ENCODE measurements around the gene TMEM178B.

The TMEM178B gene

GRCh38 chr7:141220263-141220880 is 146.5 kb downstream of the TMEM178B start:
- Histone ChIP-seq H3K36me3 (ENCODE audit: insufficient read depth, insufficient read length, low read length) (no peaks in the 10 kb centered on the region), H3K4me3 (ENCODE audit: insufficient read length, low read depth) (no peak overlapping the region), H3K9ac (ENCODE audit: insufficient read length, low read depth) (no peak overlapping the region), H3K9me3 (ENCODE audit: insufficient read depth, low read length) (no peaks in the 10 kb centered on the region), H3K4me1 (ENCODE audit: insufficient read depth, insufficient read length) (peaks cover 4% of the 10 kb centered on the region), H3K27me3 (ENCODE audit: insufficient read depth, insufficient read length) (no peaks in the 10 kb centered on the region)
- TF ChIP-seq YY1 (IDR thresholded peaks at IDR 0.05; ENCODE audit: insufficient read depth, insufficient read length) (no peak), SUZ12 (IDR thresholded peaks at IDR 0.05; ENCODE audit: extremely low read depth, insufficient read depth, insufficient read length) (no peak), ZNF274 (IDR thresholded peaks at IDR 0.05; ENCODE audit: low read depth, low read length) (no peak)
- DNase-seq (ENCODE audit: low read depth, low spot score), result no peak

- Histone ChIP-seq H3K4me1 (ENCODE audit: insufficient read depth, insufficient read length) (peaks cover 4% of the 10 kb centered on the region), H3K36me3 (ENCODE audit: insufficient read depth, insufficient read length, low read length) (no peaks in the 10 kb centered on the region), H3K27me3 (ENCODE audit: insufficient read depth, insufficient read length) (no peaks in the 10 kb centered on the region), H3K9ac (ENCODE audit: insufficient read length, low read depth) (no peak overlapping the region), H3K9me3 (ENCODE audit: insufficient read depth, low read length) (no peaks in the 10 kb centered on the region), H3K4me3 (ENCODE audit: insufficient read length, low read depth) (no peak overlapping the region)
- TF ChIP-seq ZNF274 (IDR thresholded peaks at IDR 0.05; ENCODE audit: low read depth, low read length) (no peak), SUZ12 (IDR thresholded peaks at IDR 0.05; ENCODE audit: extremely low read depth, insufficient read depth, insufficient read length) (no peak), YY1 (IDR thresholded peaks at IDR 0.05; ENCODE audit: insufficient read depth, insufficient read length) (no peak)
- no peak for DNase-seq (ENCODE audit: low read depth, low spot score)
Observed at GRCh38 chr7:141221007-141221612, 147.2 kb downstream of the TMEM178B start.

DNA sequence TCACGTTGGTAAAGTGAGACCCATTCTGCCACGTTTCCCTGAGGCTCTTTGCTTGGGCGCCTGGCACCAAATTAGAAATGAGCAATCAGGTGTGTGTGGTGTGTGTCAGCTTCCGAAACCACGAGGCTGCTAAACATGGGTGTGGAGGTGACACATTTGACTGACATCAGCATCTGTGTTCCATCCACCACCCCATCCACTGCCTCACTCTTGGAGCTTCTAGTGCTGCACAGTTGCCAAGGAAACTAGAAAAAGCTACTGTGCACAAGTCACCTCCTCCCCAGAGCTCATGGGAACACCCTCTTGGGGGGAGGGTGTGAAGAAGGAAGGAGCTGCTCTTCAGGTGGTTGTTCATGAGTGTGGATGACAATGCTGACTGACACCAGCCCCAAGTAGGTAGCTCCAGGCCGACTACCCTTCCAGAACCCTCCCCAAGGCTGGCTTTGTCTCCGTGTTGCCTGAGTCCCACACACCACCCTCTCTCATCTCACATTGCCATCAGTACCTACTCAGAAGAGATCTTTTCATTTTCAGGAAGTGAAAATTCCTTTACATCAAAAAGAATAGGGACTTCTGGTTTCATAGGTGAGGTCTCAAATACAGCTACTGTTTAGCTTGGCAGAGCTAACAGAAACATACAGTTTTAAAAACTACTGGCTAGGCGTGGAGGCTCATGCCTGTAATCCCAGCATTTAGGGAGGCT is 152.2 kb downstream of the TMEM178B start:
- Histone ChIP-seq H3K9me3 (ENCODE audit: insufficient read depth, low read length) (no peaks in the 10 kb centered on the region), H3K36me3 (ENCODE audit: insufficient read depth, insufficient read length, low read length) (no peaks in the 10 kb centered on the region), H3K27me3 (ENCODE audit: insufficient read depth, insufficient read length) (no peaks in the 10 kb centered on the region), H3K4me1 (ENCODE audit: insufficient read depth, insufficient read length) (no peaks in the 10 kb centered on the region), H3K9ac (ENCODE audit: insufficient read length, low read depth) (no peak overlapping the region), H3K4me3 (ENCODE audit: insufficient read length, low read depth) (no peak overlapping the region)
- DNase-seq (ENCODE audit: low read depth, low spot score), result no peak
- TF ChIP-seq SUZ12 (IDR thresholded peaks at IDR 0.05; ENCODE audit: extremely low read depth, insufficient read depth, insufficient read length) (no peak), ZNF274 (IDR thresholded peaks at IDR 0.05; ENCODE audit: low read depth, low read length) (no peak), YY1 (IDR thresholded peaks at IDR 0.05; ENCODE audit: insufficient read depth, insufficient read length) (no peak)

- H3K36me3 ChIP-seq (ENCODE audit: insufficient read depth, insufficient read length, low read length), result no peaks in the 10 kb centered on the region
- no peak for DNase-seq (ENCODE audit: low read depth, low spot score)
- no peak for TF ChIP-seq SUZ12 (IDR thresholded peaks at IDR 0.05; ENCODE audit: extremely low read depth, insufficient read depth, insufficient read length)
- no peak for TF ChIP-seq ZNF274 (IDR thresholded peaks at IDR 0.05; ENCODE audit: low read depth, low read length)
- TF ChIP-seq YY1 (IDR thresholded peaks at IDR 0.05; ENCODE audit: insufficient read depth, insufficient read length), result no peak
Observed at GRCh38 chr7:141227454-141227853, 153.6 kb downstream of the TMEM178B start.

DNA sequence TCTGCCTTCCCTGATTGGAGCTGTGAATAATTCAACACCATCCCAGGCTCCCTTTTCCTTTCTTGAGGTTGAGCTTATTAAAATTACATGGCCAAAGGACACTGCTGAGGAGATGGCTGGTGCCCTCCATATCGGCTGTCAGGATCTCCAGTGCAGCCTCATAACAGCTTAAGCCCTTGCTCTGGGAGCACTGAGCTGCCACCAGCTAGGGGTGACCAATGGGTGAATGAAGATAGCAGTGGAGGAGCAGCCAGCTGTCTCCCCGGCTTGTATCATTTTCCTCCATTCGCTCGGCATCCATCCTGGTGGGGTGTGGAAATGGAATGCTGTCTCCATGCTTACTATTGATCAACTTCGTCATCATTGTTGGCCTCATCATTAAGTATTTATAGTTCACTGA is 154.6 kb downstream of the TMEM178B start:
- TF ChIP-seq ZNF274 (IDR thresholded peaks at IDR 0.05; ENCODE audit: low read depth, low read length) (no peak), SUZ12 (IDR thresholded peaks at IDR 0.05; ENCODE audit: extremely low read depth, insufficient read depth, insufficient read length) (no peak), YY1 (IDR thresholded peaks at IDR 0.05; ENCODE audit: insufficient read depth, insufficient read length) (no peak)
- no peak overlapping the region for H3K4me3 ChIP-seq (ENCODE audit: insufficient read length, low read depth)
- no peak overlapping the region for H3K9ac ChIP-seq (ENCODE audit: insufficient read length, low read depth)
- H3K27me3 ChIP-seq (ENCODE audit: insufficient read depth, insufficient read length), result no peaks in the 10 kb centered on the region
- no peaks in the 10 kb centered on the region for H3K36me3 ChIP-seq (ENCODE audit: insufficient read depth, insufficient read length, low read length)
- no peaks in the 10 kb centered on the region for H3K9me3 ChIP-seq (ENCODE audit: insufficient read depth, low read length)
- H3K4me1 ChIP-seq (ENCODE audit: insufficient read depth, insufficient read length), result no peaks in the 10 kb centered on the region
- DNase-seq (ENCODE audit: low read depth, low spot score), result no peak

More at GRCh38 chr7:141227454-141227853, 153.6 kb downstream of the TMEM178B start:
- no peaks in the 10 kb centered on the region for H3K4me1 ChIP-seq (ENCODE audit: insufficient read depth, insufficient read length)
- no peak overlapping the region for H3K4me3 ChIP-seq (ENCODE audit: insufficient read length, low read depth)
- H3K9ac ChIP-seq (ENCODE audit: insufficient read length, low read depth), result no peak overlapping the region
- H3K27me3 ChIP-seq (ENCODE audit: insufficient read depth, insufficient read length), result no peaks in the 10 kb centered on the region
- H3K9me3 ChIP-seq (ENCODE audit: insufficient read depth, low read length), result no peaks in the 10 kb centered on the region

DNA sequence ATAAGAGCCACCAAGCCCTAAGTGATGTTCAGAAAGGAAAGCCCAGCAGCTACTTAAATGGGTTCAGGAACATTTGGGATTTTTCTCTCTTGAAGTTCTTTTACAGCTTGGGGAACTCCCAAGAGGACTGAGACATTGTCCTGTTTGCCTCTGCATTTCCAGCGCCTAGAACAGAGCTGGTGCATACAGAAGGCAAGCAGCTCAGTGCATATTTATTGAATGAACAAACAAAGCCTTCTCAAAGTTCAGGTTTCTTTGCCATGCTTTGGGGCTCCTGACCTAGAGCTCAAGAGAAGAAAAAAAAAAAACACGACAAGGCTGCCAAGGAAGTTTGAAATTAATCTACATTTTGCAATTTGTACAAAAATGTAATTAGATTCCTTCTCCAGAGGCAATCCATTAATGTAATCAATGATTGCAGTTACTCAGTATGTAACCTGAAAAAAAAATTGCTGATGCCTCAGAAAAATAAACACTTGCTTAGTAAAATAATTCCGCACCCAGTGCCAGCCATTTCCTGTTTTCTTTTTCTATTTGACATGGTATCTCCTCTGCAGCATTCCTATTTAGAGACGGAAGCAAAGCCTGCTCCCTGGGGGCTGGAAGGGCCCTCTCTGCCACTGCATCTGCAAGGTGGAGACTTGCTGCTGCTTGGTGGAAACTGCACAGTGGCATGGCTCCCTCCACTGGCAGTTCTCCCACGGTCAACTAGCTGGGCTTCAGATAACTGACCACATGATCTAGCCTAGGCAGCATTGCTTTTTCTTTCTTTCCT is 157.3 kb downstream of the TMEM178B start:
- TF ChIP-seq YY1 (IDR thresholded peaks at IDR 0.05; ENCODE audit: insufficient read depth, insufficient read length), result no peak
- no peak for TF ChIP-seq ZNF274 (IDR thresholded peaks at IDR 0.05; ENCODE audit: low read depth, low read length)
- TF ChIP-seq SUZ12 (IDR thresholded peaks at IDR 0.05; ENCODE audit: extremely low read depth, insufficient read depth, insufficient read length), result no peak
- Histone ChIP-seq H3K4me3 (ENCODE audit: insufficient read length, low read depth) (no peak overlapping the region), H3K9ac (ENCODE audit: insufficient read length, low read depth) (no peak overlapping the region), H3K27me3 (ENCODE audit: insufficient read depth, insufficient read length) (no peaks in the 10 kb centered on the region), H3K9me3 (ENCODE audit: insufficient read depth, low read length) (no peaks in the 10 kb centered on the region), H3K4me1 (ENCODE audit: insufficient read depth, insufficient read length) (no peaks in the 10 kb centered on the region), H3K36me3 (ENCODE audit: insufficient read depth, insufficient read length, low read length) (no peaks in the 10 kb centered on the region)
- DNase-seq (ENCODE audit: low read depth, low spot score), result no peak

Data from NT2/D1 (cell line).